HG02938 (cell line): ENCODE data around the gene N4BP2L2.
A peak's percentile ranks its signal among the peaks of the same experiment; 100 is the strongest.

Source experiments
- ATAC-seq: cut with Tn5 transposase; IDR thresholded peaks from one replicate; pipeline ENCODE4 v1.9.1; 2021; ENCODE audit warnings: mild to moderate bottlenecking, moderate library complexity; ENCODE audit not compliant: unreplicated experiment

The N4BP2L2 gene

GRCh38 chr13:32471187-32471922 lies 67.2 kb downstream of the N4BP2L2 start:
- ATAC-seq = no peak

- ATAC-seq = no peak
These were observed 70.0 kb downstream of the N4BP2L2 start for GRCh38 chr13:32468502-32469142.

- no peak for ATAC-seq
These were observed 82.0 kb downstream of the N4BP2L2 start for GRCh38 chr13:32456591-32456990.

GRCh38 chr13:32455594-32455903 lies 83.0 kb downstream of the N4BP2L2 start:
- no peak for ATAC-seq

GRCh38 chr13:32454886-32455593 lies 83.6 kb downstream of the N4BP2L2 start:
- ATAC-seq = no peak

- no peak for ATAC-seq
These were observed 84.6 kb downstream of the N4BP2L2 start for GRCh38 chr13:32453981-32454380.

- no peak for ATAC-seq
These were observed 89.6 kb downstream of the N4BP2L2 start for GRCh38 chr13:32448972-32449371.

- no peak for ATAC-seq
These were observed 90.5 kb downstream of the N4BP2L2 start for GRCh38 chr13:32447894-32448623.

GRCh38 chr13:32446773-32447465 lies 91.7 kb downstream of the N4BP2L2 start:
- no peak for ATAC-seq

- ATAC-seq = no peak
These were observed 92.4 kb downstream of the N4BP2L2 start for GRCh38 chr13:32446220-32446619.

- ATAC-seq = no peak
These were observed 93.1 kb downstream of the N4BP2L2 start for GRCh38 chr13:32445461-32445860.

GRCh38 chr13:32443111-32443510 lies 95.5 kb downstream of the N4BP2L2 start:
- peak; percentile 64 for ATAC-seq

GRCh38 chr13:32438871-32439270 lies 99.7 kb downstream of the N4BP2L2 start:
- no peak for ATAC-seq

- no peak for ATAC-seq
These were observed 105.7 kb downstream of the N4BP2L2 start for GRCh38 chr13:32432856-32433255.

- no peak for ATAC-seq
These were observed 107.2 kb downstream of the N4BP2L2 start for GRCh38 chr13:32431361-32431760.

GRCh38 chr13:32430018-32430747 lies 108.4 kb downstream of the N4BP2L2 start:
- no peak for ATAC-seq

GRCh38 chr13:32429433-32429909 lies 109.1 kb downstream of the N4BP2L2 start:
- ATAC-seq = no peak

GRCh38 chr13:32428581-32429432 lies 109.8 kb downstream of the N4BP2L2 start:
- no peak for ATAC-seq
